ACC112 (cell line): Measurements from ENCODE around the gene SMDT1.
"Not testable (repeated sequence)": the region's sequence is repeated elsewhere in the genome, so short reads cannot be mapped to it uniquely, and the experiment has no call there.

Experiments
- H2AFZ ChIP-seq: fragments of 200-600 bp; sonication (generic); one replicate; pipeline ENCODE4 v1.6.0; 2017; ENCODE audit warnings: antibody characterized with exemption, low read length; ENCODE audit not compliant: unreplicated experiment
- H3K27ac ChIP-seq: fragments of 200-600 bp; sonication (generic); 2 replicates; pipeline ENCODE4 v1.5.1; 2014; ENCODE audit warnings: low read depth, mild to moderate bottlenecking, antibody characterized with exemption, low read length, moderate library complexity
- H3K27me3 ChIP-seq: fragments of 200-600 bp; sonication (generic); 2 replicates; pipeline ENCODE4 v1.6.1; 2014; ENCODE audit warnings: mild to moderate bottlenecking, antibody characterized with exemption, low read length, moderate library complexity, mixed read lengths; ENCODE audit not compliant: insufficient read depth
- H3K36me3 ChIP-seq: fragments of 200-600 bp; sonication (generic); 2 replicates; pipeline ENCODE4 v1.6.1; 2016; ENCODE audit warnings: mild to moderate bottlenecking, antibody characterized with exemption, low read length, moderate library complexity, mixed read lengths; ENCODE audit not compliant: insufficient read depth
- H3K4me1 ChIP-seq: fragments of 200-600 bp; sonication (generic); one replicate; pipeline ENCODE4 v1.6.1; 2016; ENCODE audit warnings: low read length, mixed read lengths; ENCODE audit not compliant: insufficient read depth, unreplicated experiment, control insufficient read depth
- H3K4me3 ChIP-seq: fragments of 200-600 bp; sonication (generic); 2 replicates; pipeline ENCODE4 v1.5.1; 2014; ENCODE audit warnings: mild to moderate bottlenecking, low read depth, low read length
- H3K79me2 ChIP-seq: fragments of 200-600 bp; sonication (generic); one replicate; pipeline ENCODE4 v1.6.0; 2016; ENCODE audit warnings: low read length; ENCODE audit not compliant: control insufficient read depth, unreplicated experiment, insufficient read depth

Gene SMDT1

DNA sequence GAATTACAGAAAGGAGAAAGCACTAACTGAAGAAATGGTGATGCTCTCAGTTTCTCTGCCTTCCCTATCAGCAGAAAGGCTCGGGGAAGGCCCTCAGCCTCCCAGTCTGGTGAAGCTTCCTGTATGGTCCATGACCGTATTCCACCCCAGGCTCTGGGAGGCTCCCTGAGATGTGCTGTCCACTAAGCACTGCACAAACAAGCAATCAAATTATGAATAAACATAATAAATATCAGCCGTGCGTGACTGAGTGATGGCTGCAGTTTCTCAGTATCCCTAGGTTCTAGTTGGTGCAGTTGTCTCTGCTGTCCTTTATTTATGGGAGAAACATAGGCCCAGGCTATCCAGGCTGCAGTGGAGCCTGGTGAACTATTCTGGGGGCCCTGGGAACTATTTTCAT is 3.6 kb downstream of the SMDT1 start:
- Histone ChIP-seq H3K36me3 (no peaks in the 10 kb centered on the region), H3K27me3 (no peaks in the 10 kb centered on the region), H3K4me3 (no peak overlapping the region), H3K27ac (no peak overlapping the region), H2AFZ (no peak overlapping the region), H3K4me1 (peaks cover 14% of the 10 kb centered on the region), H3K79me2 (no peaks in the 10 kb centered on the region)

DNA sequence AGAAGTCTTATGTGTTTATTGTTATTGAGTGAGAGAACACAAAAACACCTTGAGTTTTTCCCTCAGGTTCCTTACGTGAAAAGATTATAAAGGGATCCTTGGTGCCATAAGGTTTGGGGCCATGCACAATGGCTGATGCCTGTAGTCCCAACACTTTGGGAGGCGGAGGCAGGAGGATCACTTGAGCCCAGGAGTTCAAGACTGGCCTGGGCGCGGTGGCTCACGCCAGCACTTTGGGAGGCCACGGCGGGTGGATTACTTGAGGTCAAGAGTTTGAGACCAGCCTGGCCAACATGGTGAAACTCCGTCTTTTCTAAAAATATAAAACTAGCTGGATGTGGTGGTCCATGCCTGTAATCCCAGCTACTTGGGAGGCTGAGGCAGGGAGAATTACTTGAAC is 5.4 kb downstream of the SMDT1 start:
- no peaks in the 10 kb centered on the region for H3K36me3 ChIP-seq
- peaks cover 4% of the 10 kb centered on the region for H3K4me1 ChIP-seq

DNA sequence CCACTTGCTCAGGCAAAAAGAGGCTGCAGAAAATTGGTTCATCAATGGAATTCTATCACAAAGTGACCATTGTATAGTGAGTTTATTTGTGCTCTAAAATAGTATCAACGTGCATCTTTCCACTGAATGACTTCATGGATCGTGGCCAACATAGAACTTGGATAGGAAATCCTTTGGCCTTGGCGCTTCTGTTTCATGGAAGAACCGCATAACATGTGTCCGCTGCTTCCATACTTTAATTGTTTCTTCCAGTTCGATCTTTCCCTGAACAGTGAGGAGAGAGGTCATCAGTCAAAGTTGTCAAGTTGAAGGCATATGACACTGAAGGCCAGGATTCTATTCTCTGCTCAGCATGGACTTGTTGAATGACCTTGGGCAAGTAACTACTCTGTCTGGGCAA is 6.6 kb downstream of the SMDT1 start:
- H3K36me3 ChIP-seq = no peaks in the 10 kb centered on the region
- no peak overlapping the region for H3K4me3 ChIP-seq
- no peaks in the 10 kb centered on the region for H3K27me3 ChIP-seq
- no peak overlapping the region for H2AFZ ChIP-seq
- no peaks in the 10 kb centered on the region for H3K4me1 ChIP-seq
- peaks cover 12% of the 10 kb centered on the region for H3K79me2 ChIP-seq
- no peak overlapping the region for H3K27ac ChIP-seq

More for the DNA sequence above, 5.4 kb downstream of the SMDT1 start:
- Histone ChIP-seq H3K27me3 (no peaks in the 10 kb centered on the region), H3K79me2 (peaks cover 12% of the 10 kb centered on the region), H3K4me3 (no peak overlapping the region), H3K27ac (no peak overlapping the region), H2AFZ (no peak overlapping the region)

DNA sequence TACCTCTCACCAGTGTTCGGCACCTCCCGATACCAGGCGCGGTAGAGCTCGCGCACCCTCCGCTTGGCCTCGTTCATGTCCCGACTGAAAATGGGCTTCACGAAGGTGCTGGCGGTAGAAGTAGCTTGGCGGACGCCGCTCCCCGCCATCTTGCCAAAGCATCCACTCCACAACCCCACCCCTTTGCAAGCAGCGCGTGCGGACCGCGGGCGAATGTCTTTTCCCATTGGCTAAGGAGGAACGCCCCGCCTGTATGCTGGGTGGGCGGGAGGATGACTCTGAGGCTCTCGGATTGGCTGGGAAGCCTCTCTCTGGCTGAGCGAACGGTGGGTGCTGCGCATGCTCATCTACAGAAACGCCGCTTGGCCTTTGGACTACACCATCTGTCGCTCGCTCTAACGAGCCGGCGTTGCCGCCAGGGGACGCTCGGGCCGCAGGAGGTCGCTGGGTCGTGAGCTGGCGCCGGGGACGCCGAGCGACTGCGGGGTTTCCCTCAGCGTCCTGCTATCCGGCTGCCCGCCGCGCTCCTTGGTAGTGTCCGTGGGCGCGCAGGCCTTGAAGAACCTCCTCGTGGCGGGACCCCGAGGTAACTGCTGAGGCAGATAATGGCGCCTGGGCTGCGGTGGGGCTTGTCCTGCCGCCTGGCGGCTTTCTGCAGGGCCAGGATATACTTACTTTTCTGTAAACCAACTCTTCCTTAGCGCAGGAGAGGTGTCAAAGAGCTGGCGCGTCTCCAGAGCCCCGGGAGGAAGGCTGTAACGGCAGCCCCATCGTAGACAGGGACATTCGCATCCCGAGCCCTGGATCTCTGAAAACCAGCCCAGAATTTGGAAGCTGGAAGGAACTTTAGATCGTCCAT is 11.3 kb downstream of the SMDT1 start, which contains the start of gene NDUFA6:
NDUFA6 (minus strand) TSS at position 177 of the 859 bp plus-strand sequence; CDS start at position 149, 28 bp downstream.
- H3K79me2 ChIP-seq = peaks cover 12% of the 10 kb centered on the region
- H2AFZ ChIP-seq = peak within 1 kb of the TSS; percentile 98
- peak within 1 kb of the TSS; percentile 90 for H3K27ac ChIP-seq
- H3K4me1 ChIP-seq = peaks cover 3% of the 10 kb centered on the region
- H3K36me3 ChIP-seq = no peaks in the 10 kb centered on the region
- peak within 1 kb of the TSS; percentile 98 for H3K4me3 ChIP-seq
- H3K27me3 ChIP-seq = no peaks in the 10 kb centered on the region

- H3K79me2 ChIP-seq = peaks cover 12% of the 10 kb centered on the region
- H3K27me3 ChIP-seq = no peaks in the 10 kb centered on the region
- peaks cover 3% of the 10 kb centered on the region for H3K4me1 ChIP-seq
- no peak overlapping the region for H3K27ac ChIP-seq
- H2AFZ ChIP-seq = peak overlapping the region; percentile 87
- H3K4me3 ChIP-seq = peak overlapping the region; percentile 98
- H3K36me3 ChIP-seq = no peaks in the 10 kb centered on the region
Measured at GRCh38 chr22:42091455-42091782, 11.9 kb downstream of the SMDT1 start.

GRCh38 chr22:42101199-42101598 is 21.7 kb downstream of the SMDT1 start:
- no peaks in the 10 kb centered on the region for H3K27me3 ChIP-seq
- H3K4me3 ChIP-seq = no peak overlapping the region
- no peaks in the 10 kb centered on the region for H3K4me1 ChIP-seq
- H3K27ac ChIP-seq = no peak overlapping the region
- H2AFZ ChIP-seq = no peak overlapping the region
- no peaks in the 10 kb centered on the region for H3K36me3 ChIP-seq
- H3K79me2 ChIP-seq = no peaks in the 10 kb centered on the region

DNA sequence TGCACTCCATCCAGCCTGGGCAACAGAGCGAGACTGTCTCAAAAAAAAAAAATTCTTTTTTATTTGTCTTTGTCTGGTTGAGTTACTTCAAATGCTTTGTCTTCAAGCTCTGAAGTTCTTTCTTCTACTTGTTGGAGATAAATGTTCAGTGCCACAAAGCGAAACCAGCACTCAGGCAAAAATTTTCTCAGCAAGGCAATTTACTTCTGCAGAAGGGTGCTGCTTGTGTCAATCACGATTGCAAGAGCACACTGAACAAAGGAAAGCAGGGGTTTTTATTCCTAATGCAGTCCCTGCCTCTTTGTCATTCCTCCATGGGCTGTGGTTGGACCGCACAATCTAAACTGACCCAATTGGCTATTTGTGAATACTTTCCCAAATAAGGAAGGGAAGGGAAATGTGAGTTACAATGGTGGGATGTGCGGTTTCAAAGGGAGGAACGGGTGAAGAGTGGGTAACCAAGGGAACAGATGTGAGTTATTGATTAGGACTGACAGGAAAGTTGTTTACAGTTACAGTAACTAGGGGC is 24.9 kb downstream of the SMDT1 start:
- not testable (repeated sequence) for H3K27me3 ChIP-seq, H2AFZ ChIP-seq, H3K36me3 ChIP-seq, H3K27ac ChIP-seq, H3K79me2 ChIP-seq, H3K4me1 ChIP-seq, H3K4me3 ChIP-seq

DNA sequence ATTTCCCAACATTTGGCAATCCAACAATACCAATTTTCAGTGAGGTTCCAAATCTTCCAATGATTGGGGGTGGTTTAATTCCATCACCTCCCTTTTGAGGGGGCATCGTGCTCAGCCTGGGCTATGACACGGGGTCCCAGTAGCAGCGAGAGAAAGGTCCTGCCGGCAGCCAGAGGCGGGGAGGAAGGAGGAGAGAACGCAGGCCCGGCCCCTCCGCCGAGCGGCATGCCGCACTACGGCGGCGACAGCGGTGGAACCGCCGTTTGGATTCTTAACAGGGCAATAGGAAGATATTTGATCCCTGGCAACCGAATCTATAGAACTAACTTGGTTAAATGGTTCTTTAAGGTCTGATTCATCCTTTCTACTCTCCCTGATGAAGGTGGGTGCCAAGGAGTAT is 29.3 kb downstream of the SMDT1 start:
- no peak overlapping the region for H3K4me3 ChIP-seq
- no peaks in the 10 kb centered on the region for H3K27me3 ChIP-seq
- H3K36me3 ChIP-seq = no peaks in the 10 kb centered on the region
- H3K79me2 ChIP-seq = no peaks in the 10 kb centered on the region
- H3K27ac ChIP-seq = no peak overlapping the region
- H3K4me1 ChIP-seq = no peaks in the 10 kb centered on the region
- H2AFZ ChIP-seq = no peak overlapping the region

DNA sequence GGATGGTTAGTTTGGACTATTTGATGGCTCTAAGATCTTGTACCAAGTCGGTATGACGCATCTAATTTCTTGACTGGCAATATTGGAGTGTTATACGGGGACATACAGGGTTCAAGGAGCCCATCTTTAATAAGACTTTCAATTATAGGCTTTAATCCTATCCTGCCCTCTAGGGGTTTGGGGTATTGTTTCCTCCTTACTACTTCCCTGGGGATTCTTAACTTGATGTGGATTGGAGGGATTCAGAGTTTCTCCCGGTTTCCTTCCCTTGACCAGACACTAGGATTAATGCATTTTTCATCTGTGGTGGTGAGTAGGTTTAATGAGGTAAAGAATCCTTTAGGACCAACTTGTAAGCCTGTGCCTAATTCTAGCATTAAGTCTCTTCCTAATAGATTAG is 32.3 kb downstream of the SMDT1 start:
- no peak overlapping the region for H3K4me3 ChIP-seq
- H3K4me1 ChIP-seq = no peaks in the 10 kb centered on the region
- no peaks in the 10 kb centered on the region for H3K36me3 ChIP-seq
- no peaks in the 10 kb centered on the region for H3K27me3 ChIP-seq
- no peak overlapping the region for H2AFZ ChIP-seq
- no peaks in the 10 kb centered on the region for H3K79me2 ChIP-seq
- H3K27ac ChIP-seq = no peak overlapping the region

- not testable (repeated sequence) for H3K4me1 ChIP-seq, H3K36me3 ChIP-seq, H3K27me3 ChIP-seq, H2AFZ ChIP-seq, H3K27ac ChIP-seq, H3K4me3 ChIP-seq, H3K79me2 ChIP-seq
Measured at GRCh38 chr22:42112793-42113192, 33.3 kb downstream of the SMDT1 start.

GRCh38 chr22:42114721-42115120 is 35.2 kb downstream of the SMDT1 start:
- no peak overlapping the region for H2AFZ ChIP-seq

More at GRCh38 chr22:42114721-42115120, 35.2 kb downstream of the SMDT1 start:
- Histone ChIP-seq H3K4me3 (no peak overlapping the region), H3K36me3 (no peaks in the 10 kb centered on the region), H3K27ac (no peak overlapping the region), H3K27me3 (no peaks in the 10 kb centered on the region), H3K79me2 (no peaks in the 10 kb centered on the region), H3K4me1 (no peaks in the 10 kb centered on the region)
